Measurements from ENCODE around the gene MPDU1.

GRCh38 chr17:7575959-7576358, 7.7 kb upstream of the MPDU1 start:
- no peak for TF ChIP-seq EZH2phosphoT487 (IDR thresholded peaks at IDR 0.05; ENCODE audit: borderline replicate concordance)
- no peak for TF ChIP-seq CTCF (IDR thresholded peaks at IDR 0.05 in 2 of 3, conservative IDR thresholded peaks at IDR 0.05 in 1 of 3; ENCODE audit: borderline replicate concordance in 1 of 3, insufficient read depth in 1 of 3, low read depth in 2 of 3, low read length in 2 of 3)
- no peak for TF ChIP-seq ZNF274 (IDR thresholded peaks at IDR 0.05; ENCODE audit: low read depth, low read length)
- TF ChIP-seq EZH2 (IDR thresholded peaks at IDR 0.05), result no peak
- no peak for TF ChIP-seq ZFX (IDR thresholded peaks at IDR 0.05)
- TF ChIP-seq POLR2A (IDR thresholded peaks at IDR 0.05; ENCODE audit: borderline replicate concordance, extremely low read depth, insufficient read depth, insufficient read length), result no peak
- no peak for TF ChIP-seq JUND (IDR thresholded peaks at IDR 0.05)
- no peak; the same call in 1 of the 2 replicates for TF ChIP-seq POLR2AphosphoS5 (IDR thresholded peaks at IDR 0.05; ENCODE audit: low read depth, low read length)
- no peak for TF ChIP-seq SIN3A (IDR thresholded peaks at IDR 0.05; ENCODE audit: low read depth)
- no peak for TF ChIP-seq REST (IDR thresholded peaks at IDR 0.05; ENCODE audit: low read depth)
- TF ChIP-seq TCF7L2 (IDR thresholded peaks at IDR 0.05; ENCODE audit: borderline replicate concordance, extremely low read depth, insufficient read depth, insufficient read length), result no peak
- TF ChIP-seq MAX (IDR thresholded peaks at IDR 0.05), result no peak
- no peak for TF ChIP-seq ZBTB33 (IDR thresholded peaks at IDR 0.05; ENCODE audit: extremely low read depth, insufficient replicate concordance, low read length)
- TF ChIP-seq ELF1 (IDR thresholded peaks at IDR 0.05; ENCODE audit: borderline replicate concordance, low read depth), result no peak

Data from HCT116 (cell line).